WI38 (cell line): Measurements from ENCODE around the gene TMBIM6.

Source experiments
- H3K4me3 ChIP-seq: 2 replicates; pipeline ENCODE4 v1.5.1; 2011; ENCODE audit warnings: low read depth, mild to moderate bottlenecking, control low read depth, low read length
- CTCF ChIP-seq: IDR thresholded peaks from 2 replicates; pipeline ENCODE4 v1.5.1; 2012; ENCODE audit warnings: low read depth, mild to moderate bottlenecking, control low read depth, low read length

Gene TMBIM6

GRCh38 chr12:49807991-49808580 is 66.7 kb downstream of the TMBIM6 start:
- no peak for TF ChIP-seq CTCF
- H3K4me3 ChIP-seq: no peak overlapping the region

GRCh38 chr12:49808686-49809380 is 67.5 kb downstream of the TMBIM6 start:
- TF ChIP-seq CTCF: no peak
- no peak overlapping the region for H3K4me3 ChIP-seq

- H3K4me3 ChIP-seq: no peak overlapping the region
- no peak for TF ChIP-seq CTCF
Observed at GRCh38 chr12:49809381-49809905, 68.1 kb downstream of the TMBIM6 start.

GRCh38 chr12:49809906-49810389 is 68.6 kb downstream of the TMBIM6 start:
- no peak for TF ChIP-seq CTCF
- H3K4me3 ChIP-seq: no peak overlapping the region

- H3K4me3 ChIP-seq: no peak overlapping the region
- no peak for TF ChIP-seq CTCF
Observed at GRCh38 chr12:49811136-49811535, 69.8 kb downstream of the TMBIM6 start.

GRCh38 chr12:49811961-49812401 is 70.6 kb downstream of the TMBIM6 start:
- TF ChIP-seq CTCF: no peak
- H3K4me3 ChIP-seq: no peak overlapping the region

- no peak for TF ChIP-seq CTCF
- no peak overlapping the region for H3K4me3 ChIP-seq
Observed at GRCh38 chr12:49813131-49813530, 71.8 kb downstream of the TMBIM6 start.
